Amniotic epithelial cell (primary cell): ENCODE results near the gene AOPEP.

Source experiments
- DNase-seq: peaks from one replicate; pipeline ENCODE4 v3.0.0-alpha.2; 2010; ENCODE audit warnings: low read depth

Gene AOPEP

DNA sequence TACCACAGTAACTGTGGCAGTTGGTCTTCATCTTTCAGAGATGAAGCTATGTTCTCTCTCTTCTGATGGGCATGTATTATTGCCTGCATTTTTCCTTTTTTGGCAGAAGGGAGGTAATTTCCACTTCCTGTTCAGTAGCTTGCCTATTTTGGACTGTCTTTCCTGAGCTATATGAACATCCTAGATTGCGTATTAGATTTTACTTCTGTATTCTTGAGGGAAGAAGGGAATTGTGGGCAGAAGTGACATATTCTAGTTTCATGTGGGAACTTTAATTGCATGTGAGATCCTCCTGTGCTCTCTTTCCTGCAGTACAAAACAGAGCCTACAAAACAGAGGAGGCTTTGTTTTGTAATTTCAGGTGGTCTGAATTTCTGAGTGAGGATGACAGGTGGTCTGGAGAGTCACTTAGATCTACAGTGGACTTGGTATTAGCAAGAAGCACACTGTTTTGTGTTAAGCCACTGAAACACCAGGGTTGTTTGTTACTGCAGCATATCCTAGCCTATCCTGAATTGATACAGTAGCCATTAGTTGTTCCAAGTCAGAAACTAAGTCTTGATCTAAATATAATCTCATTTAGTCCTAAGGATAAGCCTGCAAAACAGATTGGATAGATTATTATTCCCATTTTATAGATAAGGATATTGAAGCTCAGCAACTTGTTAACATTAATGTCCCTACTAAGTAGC is 68.1 kb downstream of the AOPEP start:
- DNase-seq: no peak

- DNase-seq: no peak
Observed at GRCh38 chr9:94796687-94797086, 70.2 kb downstream of the AOPEP start.

DNA sequence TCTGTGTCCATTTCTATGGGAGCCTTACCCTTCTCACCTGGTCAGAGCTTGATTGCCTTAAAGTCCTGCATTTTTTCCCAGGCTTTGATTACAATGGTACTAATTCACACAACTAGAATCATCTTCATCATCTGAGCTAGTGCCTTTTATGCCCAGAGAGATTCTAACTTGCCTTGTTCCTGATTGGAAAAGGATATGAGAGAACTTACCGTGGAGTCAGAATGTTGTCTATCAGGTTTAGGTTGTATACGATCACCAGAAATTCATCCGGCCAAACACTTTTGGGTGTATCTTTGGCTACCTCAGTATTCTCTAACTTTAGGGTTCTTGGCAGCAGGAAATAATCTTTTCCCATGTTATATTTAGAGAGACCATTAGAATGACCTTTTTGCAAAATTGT is 71.7 kb downstream of the AOPEP start:
- no peak for DNase-seq

DNA sequence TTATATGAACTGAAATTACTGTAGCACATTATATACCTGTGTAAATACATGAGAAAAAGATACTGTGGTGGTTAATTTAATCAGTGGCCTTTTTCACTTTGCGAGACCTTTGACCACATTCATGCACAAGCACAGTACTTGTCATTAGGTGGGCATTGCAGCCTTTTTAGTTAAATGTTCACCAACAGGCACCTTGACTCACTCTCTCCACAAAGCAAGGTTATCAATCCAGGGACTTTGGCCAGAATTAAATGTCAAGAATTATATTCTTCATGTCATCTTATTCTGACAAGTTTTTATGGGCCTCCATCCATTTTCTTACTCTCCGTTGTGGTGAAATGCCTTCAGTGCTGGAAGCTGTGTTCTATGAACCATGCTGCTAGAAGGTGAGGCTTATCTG is 72.2 kb downstream of the AOPEP start:
- no peak for DNase-seq

- peak; percentile 84 for DNase-seq
Observed at GRCh38 chr9:94799578-94800264, 73.2 kb downstream of the AOPEP start.

DNA sequence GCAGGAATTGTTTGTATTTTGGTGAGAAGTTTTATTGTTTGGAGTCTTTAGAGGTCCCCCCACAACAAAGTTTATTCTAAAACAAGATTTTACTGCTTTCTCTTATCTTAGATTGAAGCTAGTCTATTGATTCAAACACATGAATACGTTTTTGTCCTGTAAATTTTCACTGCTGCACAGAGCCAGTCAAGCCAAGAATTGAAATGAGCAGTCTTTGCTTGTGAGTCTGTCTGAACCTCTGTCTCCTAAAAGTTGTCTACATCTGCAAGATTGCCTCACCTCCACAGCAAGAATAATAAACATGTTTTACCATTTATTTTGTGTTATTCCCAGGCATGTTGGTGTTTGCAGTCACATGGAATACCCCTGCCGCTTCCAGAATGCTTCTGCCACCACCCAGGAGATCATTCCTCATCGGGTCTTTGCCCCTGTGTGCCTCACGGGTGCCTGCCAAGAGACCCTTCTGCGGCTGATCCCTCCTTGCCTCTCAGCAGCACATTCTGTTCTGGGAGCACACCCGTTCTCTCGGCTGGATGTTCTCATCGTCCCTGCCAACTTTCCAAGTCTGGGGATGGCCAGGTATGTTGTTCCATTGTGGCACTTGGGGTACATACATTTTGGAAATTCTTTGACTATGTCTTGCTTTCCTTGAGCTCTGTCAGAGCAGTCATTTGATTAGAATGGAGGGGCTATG is 74.1 kb downstream of the AOPEP start:
- peak; percentile 38 for DNase-seq

DNA sequence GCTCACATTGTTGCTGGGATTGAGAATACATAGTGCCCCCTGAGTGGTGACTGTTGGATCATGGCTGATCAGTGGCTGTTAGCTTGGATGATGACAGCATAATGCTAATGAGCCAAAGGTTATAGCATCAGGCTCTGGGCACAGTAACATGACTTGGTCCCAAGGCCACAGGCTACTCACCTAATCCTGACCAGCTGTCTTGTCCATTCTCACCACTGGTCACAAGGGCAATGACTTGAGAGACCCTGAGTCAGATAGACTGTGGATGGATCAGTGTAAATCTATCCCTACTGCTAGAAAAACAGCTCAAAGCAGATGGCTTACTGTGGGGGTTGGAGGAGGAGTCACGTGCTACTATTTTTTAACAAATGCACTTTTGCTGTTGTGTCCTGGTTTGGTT is 74.7 kb downstream of the AOPEP start:
- no peak for DNase-seq

GRCh38 chr9:94801681-94802080 is 75.2 kb downstream of the AOPEP start:
- DNase-seq: peak; percentile 85

DNA sequence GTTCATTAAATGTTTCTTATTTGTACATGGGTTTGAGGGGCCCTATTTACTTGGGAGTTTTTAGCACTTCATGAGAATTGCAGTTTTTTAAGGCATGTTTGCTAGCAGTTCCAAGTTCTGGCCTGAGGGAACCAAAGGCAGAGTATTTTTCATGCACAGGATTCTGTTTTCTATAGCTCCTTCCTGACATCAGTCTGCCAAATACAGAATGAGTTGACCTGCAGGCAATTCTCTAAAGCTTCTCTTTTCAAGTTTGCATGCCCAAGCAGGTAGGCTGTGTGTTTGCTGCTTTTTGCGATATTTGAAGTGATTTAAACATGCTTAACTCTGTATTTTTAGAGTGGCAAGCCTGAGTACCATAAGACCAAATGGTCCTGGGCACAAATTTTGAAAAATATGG is 75.8 kb downstream of the AOPEP start:
- no peak for DNase-seq

DNA sequence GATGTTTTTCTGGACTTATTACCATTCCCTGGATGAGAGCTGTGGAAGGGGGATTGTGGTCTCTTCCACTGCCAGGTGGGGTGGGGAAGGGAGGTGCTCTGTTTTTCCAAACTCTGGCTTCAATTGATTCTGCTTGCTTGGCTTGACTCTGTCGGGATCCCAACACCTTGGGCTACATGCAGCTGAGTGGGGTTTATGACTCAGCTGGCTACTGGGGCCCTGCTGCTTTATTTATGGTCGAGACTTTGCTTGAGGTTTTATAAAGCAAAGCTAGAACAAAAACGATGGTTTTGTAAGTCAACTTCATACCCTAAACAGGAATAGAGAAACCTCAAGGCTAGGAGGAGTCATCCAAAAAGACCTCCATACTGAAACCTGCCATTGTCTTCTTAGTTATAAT is 76.3 kb downstream of the AOPEP start:
- DNase-seq: peak; percentile 87

- DNase-seq: no peak
Observed at GRCh38 chr9:94804316-94804715, 77.8 kb downstream of the AOPEP start.

DNA sequence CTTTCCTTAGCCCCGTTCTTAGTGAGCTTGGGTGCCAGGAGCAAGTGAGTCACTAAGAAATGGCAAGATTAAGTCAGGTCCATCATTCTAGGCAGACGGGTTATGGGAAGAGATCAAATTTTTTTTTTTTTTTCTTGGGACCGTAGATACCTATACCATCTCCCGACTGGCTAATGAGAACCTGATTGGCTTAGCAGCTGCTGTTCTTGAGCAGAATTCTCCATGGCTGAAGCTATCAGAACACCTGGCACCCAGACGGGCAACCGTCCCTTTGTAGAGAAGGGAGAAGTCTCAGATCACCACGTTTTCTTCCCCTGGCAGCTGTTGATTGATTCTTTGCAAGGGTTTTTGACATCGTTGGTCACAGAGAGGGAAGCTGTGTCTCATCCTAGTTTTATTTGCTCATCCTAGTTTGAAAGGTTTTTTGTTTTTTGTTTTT is 78.6 kb downstream of the AOPEP start:
- peak; percentile 44 for DNase-seq

DNA sequence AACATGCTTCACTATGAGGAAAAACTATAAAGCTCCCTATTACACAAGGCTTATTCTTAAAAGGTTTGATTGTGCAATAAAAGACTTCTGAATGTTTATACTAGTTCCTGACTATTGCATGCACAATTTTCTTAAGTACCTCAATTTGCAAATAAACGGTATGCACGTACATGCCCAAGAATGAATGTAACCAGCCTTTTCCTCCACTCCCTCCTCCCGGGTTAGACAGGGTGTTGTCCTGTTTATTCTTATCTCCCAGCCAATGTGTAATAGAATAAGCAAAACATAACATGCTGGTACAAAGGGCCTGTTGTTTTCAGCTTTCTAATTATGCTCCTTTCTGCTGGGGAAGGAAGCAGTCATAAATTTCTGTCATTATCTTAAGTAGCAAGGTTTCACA is 79.1 kb downstream of the AOPEP start:
- DNase-seq: peak; percentile 100

DNA sequence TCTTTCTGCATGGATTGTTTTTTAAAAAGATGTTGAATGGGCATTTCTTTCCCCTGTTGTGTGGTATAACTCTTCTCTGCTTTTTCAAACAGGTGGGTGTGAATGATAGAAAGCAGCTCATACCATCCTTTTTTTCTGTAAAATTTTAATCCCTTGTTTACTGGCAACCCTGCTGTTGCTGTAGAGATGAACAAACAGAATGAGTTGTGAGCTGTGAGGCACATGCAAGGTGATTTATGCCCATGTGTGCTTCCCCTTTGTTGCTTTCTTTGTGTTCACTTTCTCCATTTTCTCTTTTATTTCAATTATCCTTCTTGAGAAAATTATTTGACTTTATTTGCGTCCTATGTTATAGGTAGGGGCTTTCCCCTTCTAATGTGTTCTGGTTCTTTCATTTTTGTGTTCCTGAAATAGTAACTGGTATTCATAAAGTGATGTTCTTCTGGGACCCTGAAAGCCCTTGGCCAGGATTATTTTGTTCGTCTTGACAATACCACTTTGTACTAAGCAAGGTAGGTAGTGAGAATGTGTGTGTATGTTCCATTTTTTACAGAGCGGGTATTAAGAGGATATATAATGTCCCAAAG is 79.9 kb downstream of the AOPEP start:
- peak; percentile 82 for DNase-seq

DNA sequence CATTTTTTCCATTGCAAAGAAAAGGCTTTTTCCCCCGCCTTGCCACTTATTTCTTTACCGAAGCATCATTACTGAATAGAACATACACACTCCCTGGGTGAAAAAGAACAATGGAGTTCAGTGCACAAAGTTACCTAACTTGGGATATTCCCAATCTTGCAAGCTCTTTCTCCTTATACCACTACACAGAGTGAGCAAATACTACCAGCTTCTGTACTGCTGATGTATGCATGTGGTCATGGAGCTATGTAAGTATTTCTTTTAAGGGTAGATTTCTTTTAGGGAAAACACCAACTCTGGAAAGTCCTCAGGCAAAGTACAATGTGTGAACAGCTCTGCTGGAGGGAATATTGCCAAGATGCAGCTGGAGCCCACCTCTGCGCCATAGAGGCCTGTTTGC is 81.1 kb downstream of the AOPEP start:
- peak; percentile 26 for DNase-seq

DNA sequence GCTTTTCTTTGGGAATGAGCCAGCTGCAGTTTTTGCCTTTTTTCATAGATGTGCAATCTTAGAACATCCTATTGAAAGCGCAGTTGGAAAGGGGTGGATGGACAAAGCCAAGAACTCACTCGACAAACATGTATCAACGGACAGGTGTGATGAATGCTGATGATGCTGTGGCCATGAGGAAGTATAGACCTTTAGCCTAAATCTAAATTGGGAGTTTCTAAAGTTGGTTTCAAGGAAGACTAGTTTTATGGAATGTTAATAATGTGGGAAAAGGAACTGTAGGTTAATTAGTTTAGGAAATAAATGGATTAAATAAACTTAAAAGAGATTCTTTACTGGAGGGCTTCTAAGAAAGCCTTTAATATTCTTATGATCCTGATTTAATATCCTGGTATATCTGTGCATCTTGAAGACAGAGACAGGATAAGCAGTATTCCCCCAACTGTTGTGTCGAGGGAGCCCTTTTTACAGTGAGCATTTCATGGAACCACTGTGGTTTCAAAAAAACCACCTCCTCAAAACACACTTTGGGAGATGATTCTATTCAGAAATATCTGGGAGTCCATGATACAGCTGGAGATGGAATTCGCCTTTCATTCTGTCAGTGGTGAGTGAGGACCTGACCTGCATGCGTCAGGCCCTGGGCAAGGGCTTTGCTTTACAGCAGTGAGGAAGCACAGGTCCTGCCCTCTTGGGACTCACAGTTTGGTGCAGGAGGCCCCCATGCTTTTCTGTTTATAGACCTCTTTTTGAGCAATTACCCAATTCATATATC is 82.6 kb downstream of the AOPEP start:
- peak; percentile 32 for DNase-seq

DNA sequence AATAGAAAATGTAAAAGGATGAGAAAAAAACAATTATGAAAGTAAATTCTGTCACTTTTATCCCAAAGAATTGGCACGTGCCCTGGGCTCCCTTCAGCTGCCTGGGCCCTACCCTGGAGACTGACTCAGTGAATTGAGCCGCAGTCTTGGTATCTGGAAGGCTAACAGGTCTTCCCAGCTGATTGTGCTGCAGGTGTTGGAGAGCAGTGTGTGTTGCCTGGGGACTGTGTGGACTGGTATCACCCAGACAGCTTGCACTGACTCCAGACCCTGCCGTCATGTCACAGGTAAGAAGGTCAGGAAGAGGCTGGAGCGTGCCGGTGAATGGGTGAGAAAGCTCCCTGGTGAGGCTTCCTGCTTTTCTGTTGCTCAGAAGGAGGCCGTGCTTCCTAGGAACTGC is 83.3 kb downstream of the AOPEP start:
- DNase-seq: no peak

DNA sequence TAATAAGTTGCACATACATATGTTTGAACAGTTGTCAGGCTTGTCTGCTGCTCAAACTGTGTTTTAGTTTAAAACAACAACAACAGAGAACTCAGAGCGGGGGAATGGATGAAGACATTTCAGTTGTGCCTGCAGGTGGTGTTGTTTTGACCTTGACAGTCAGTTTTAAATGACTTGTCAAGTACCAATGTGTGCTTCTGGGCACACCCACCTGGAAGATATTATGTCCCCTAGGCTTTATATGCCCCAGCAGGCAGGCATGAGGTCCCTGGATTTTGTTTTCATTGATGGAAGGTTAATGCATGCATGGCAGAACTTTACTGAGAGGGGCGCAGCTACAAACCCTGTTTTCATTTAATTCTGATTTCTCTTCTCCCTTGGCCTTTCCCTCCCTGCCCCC is 84.6 kb downstream of the AOPEP start:
- DNase-seq: no peak

DNA sequence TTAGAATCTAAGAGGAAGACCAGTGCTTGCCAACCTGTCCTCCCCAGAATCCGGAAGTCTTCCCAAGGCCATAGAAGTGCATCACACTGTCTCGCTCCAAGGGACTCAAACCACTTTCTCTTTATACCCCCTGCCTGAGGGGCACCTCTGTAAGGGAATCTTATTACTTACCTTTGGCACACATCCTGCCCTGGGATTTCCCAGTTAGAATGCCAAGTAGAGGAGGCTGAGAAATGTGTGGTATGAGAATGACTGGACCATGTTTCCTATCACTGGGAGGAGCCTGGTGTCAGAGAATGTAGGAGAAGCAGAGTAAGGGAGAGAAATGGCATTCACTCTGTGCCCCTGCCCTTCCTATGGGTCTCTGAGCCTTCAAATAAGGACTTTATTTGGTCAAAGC is 85.8 kb downstream of the AOPEP start:
- DNase-seq: peak; percentile 87

- peak; percentile 77 for DNase-seq
Observed at GRCh38 chr9:94813379-94813778, 86.9 kb downstream of the AOPEP start.

- no peak for DNase-seq
Observed at GRCh38 chr9:94817291-94818177, 91.0 kb downstream of the AOPEP start.
